ENCODE results near the gene KYNU.

The KYNU gene

GRCh38 chr2:142848023-142848606 is 29.3 kb upstream of the KYNU start:
- DNase-seq (ENCODE audit: low read depth): no peak
- TF ChIP-seq CTCF (IDR thresholded peaks at IDR 0.05; ENCODE audit: low read depth, low read length, missing control alignments): no peak
- H3K4me3 ChIP-seq (ENCODE audit: low read depth, low read length): no peak overlapping the region
- in situ Hi-C loops (cut with HindIII; ENCODE audit: low sequenced_read_pairs): no loop called here

- in situ Hi-C loops (cut with HindIII; ENCODE audit: low sequenced_read_pairs): no loop called here
- H3K4me3 ChIP-seq (ENCODE audit: low read depth, low read length): no peak overlapping the region
- DNase-seq (ENCODE audit: low read depth): no peak
- TF ChIP-seq CTCF (IDR thresholded peaks at IDR 0.05; ENCODE audit: low read depth, low read length, missing control alignments): no peak
These were observed 27.6 kb upstream of the KYNU start for GRCh38 chr2:142849820-142850219.

GRCh38 chr2:142853912-142854311 is 23.6 kb upstream of the KYNU start:
- DNase-seq (ENCODE audit: low read depth): no peak
- H3K4me3 ChIP-seq (ENCODE audit: low read depth, low read length): no peak overlapping the region
- TF ChIP-seq CTCF (IDR thresholded peaks at IDR 0.05; ENCODE audit: low read depth, low read length, missing control alignments): no peak
- in situ Hi-C loops (cut with HindIII; ENCODE audit: low sequenced_read_pairs): no loop called here

- in situ Hi-C loops (cut with HindIII; ENCODE audit: low sequenced_read_pairs): no loop called here
- DNase-seq (ENCODE audit: low read depth): no peak
- TF ChIP-seq CTCF (IDR thresholded peaks at IDR 0.05; ENCODE audit: low read depth, low read length, missing control alignments): no peak
- no peak overlapping the region for H3K4me3 ChIP-seq (ENCODE audit: low read depth, low read length)
These were observed 20.0 kb upstream of the KYNU start for GRCh38 chr2:142857256-142858164.

GRCh38 chr2:142858961-142859360 is 18.5 kb upstream of the KYNU start:
- H3K4me3 ChIP-seq (ENCODE audit: low read depth, low read length): no peak overlapping the region
- in situ Hi-C loops (cut with HindIII; ENCODE audit: low sequenced_read_pairs): no loop called here
- DNase-seq (ENCODE audit: low read depth): no peak
- no peak for TF ChIP-seq CTCF (IDR thresholded peaks at IDR 0.05; ENCODE audit: low read depth, low read length, missing control alignments)

- DNase-seq (ENCODE audit: low read depth): no peak
- no peak for TF ChIP-seq CTCF (IDR thresholded peaks at IDR 0.05; ENCODE audit: low read depth, low read length, missing control alignments)
- H3K4me3 ChIP-seq (ENCODE audit: low read depth, low read length): no peak overlapping the region
- in situ Hi-C loops (cut with HindIII; ENCODE audit: low sequenced_read_pairs): no loop called here
These were observed 15.2 kb upstream of the KYNU start for GRCh38 chr2:142862299-142862698.
